Activated CD4-positive, alpha-beta T cell treated with anti-CD3 and anti-CD28 coated beads for 36 hours (primary cell): ENCODE data around the gene MRPL28. TPM values are rescaled to one million over a fixed set of nuclear protein-coding genes. Genes with fewer than 3 reads are reported as not detected.
"Not testable (repeated sequence)": the region's sequence is repeated elsewhere in the genome, so short reads cannot be mapped to it uniquely, and the experiment has no call there.

ENCODE experiments used
- ATAC-seq: fragments of 200-7000 bp; cut with Tn5 transposase; one replicate; pipeline ENCODE4 v1.10.0; 2021; ENCODE audit warnings: mild to moderate bottlenecking, moderate library complexity
- CTCF ChIA-PET: fragments of 350-600 bp; sonication (Branson Sonifier 250); formaldehyde crosslinking; loops from one replicate; lab custom pipeline; 2021; ENCODE audit warnings: antibody characterized with exemption; lab: Charles Lee
- POLR2A ChIA-PET: fragments of 350-600 bp; sonication (Branson Sonifier 250); formaldehyde crosslinking; loops from one replicate; lab custom pipeline; 2021; ENCODE audit warnings: antibody characterized with exemption, inconsistent platforms; lab: Charles Lee
- DNase-seq: peaks from one replicate; pipeline ENCODE4 v3.0.0-alpha.2; 2020
- H3K27ac Mint-ChIP-seq: one replicate; pipeline ENCODE4 v1.8.0; 2021; ENCODE audit warnings: mixed read lengths
- H3K27me3 Mint-ChIP-seq: one replicate; pipeline ENCODE4 v1.8.0; 2021; ENCODE audit warnings: mixed read lengths
- H3K36me3 Mint-ChIP-seq: one replicate; pipeline ENCODE4 v1.8.0; 2021; ENCODE audit warnings: low read depth, mixed read lengths
- H3K4me1 Mint-ChIP-seq: one replicate; pipeline ENCODE4 v1.8.0; 2021; ENCODE audit warnings: mixed read lengths
- H3K4me3 Mint-ChIP-seq: one replicate; pipeline ENCODE4 v1.8.0; 2021; ENCODE audit warnings: mild to moderate bottlenecking, moderate library complexity, mixed read lengths
- H3K9me3 Mint-ChIP-seq: one replicate; pipeline ENCODE4 v1.8.0; 2021; ENCODE audit warnings: low read depth, mixed read lengths
- intact Hi-C, 2 experiments: fragments of 100-400 bp; cut with DNase I in 1 of 2; cut with micrococcal nuclease in 1 of 2; formaldehyde crosslinking; loops; one replicate each; pipeline versions ENCODE4 v1.14.2 to v1.15.1; 2022 to 2024; cut with DNase I, micrococcal nuclease
- total RNA-seq, 2 experiments: library from RNA; stranded (reverse); gene quantifications; one replicate each; pipeline ENCODE4 v1.2.3, GENCODE V29; 2021

MRPL28 gene
- total RNA-seq, 2 experiments from 2014 or later, result 90.2 to 94.4 TPM

- POLR2A ChIA-PET, result no interaction called here
- no peak for ATAC-seq
- intact Hi-C loops, result no loop called here
- Mint-ChIP-seq H3K4me1 (peaks cover 76% of the 10 kb centered on the region), H3K27ac (no peak overlapping the region), H3K4me3 (no peak overlapping the region), H3K27me3 (no peaks in the 10 kb centered on the region), H3K36me3 (peaks cover 34% of the 10 kb centered on the region), H3K9me3 (no peaks in the 10 kb centered on the region)
- DNase-seq, result no peak
- CTCF ChIA-PET, result no interaction called here
Observed at GRCh38 chr16:346587-346986, 23.8 kb downstream of the MRPL28 start.

- Mint-ChIP-seq H3K4me1 (peaks cover 75% of the 10 kb centered on the region), H3K27me3 (no peaks in the 10 kb centered on the region), H3K27ac (no peak overlapping the region), H3K4me3 (no peak overlapping the region), H3K36me3 (peaks cover 34% of the 10 kb centered on the region), H3K9me3 (no peaks in the 10 kb centered on the region)
- peak; percentile 45 for DNase-seq
- intact Hi-C loops, result no loop called here
- POLR2A ChIA-PET, result interaction anchor here (0.6 kb wide), 1 partner anchor 50 kb away, joined by 5 read pairs; no protein-coding TSS in a partner anchor
- CTCF ChIA-PET, result interaction anchor here (0.7 kb wide), 1 partner anchor 381 kb away, joined by 3 read pairs; the partner anchor contains the start of gene CCDC78
- ATAC-seq, result peak; percentile 70
Observed at GRCh38 chr16:345772-346171, 24.6 kb downstream of the MRPL28 start.

GRCh38 chr16:342455-343213 lies 27.7 kb downstream of the MRPL28 start:
- no peak for DNase-seq
- H3K9me3 Mint-ChIP-seq, result no peaks in the 10 kb centered on the region
- no peak for ATAC-seq
- peak overlapping the region; percentile 23 for H3K27ac Mint-ChIP-seq
- ChIA-PET CTCF (interaction anchor here (0.6 kb wide), 1 partner anchor 403 kb away, joined by 4 read pairs; no protein-coding TSS in a partner anchor), POLR2A (interaction anchor here (0.6 kb wide), 1 partner anchor 30 kb away, joined by 3 read pairs; no protein-coding TSS in a partner anchor)
- H3K36me3 Mint-ChIP-seq, result peaks cover 34% of the 10 kb centered on the region
- intact Hi-C loops, result no loop called here
- peaks cover 74% of the 10 kb centered on the region for H3K4me1 Mint-ChIP-seq
- H3K27me3 Mint-ChIP-seq, result no peaks in the 10 kb centered on the region
- no peak overlapping the region for H3K4me3 Mint-ChIP-seq

- ChIA-PET POLR2A (interaction anchor here (0.6 to 0.8 kb wide), 3 partner anchors 31 to 114 kb away, joined by 3 to 4 read pairs (median 3); no protein-coding TSS in a partner anchor), CTCF (interaction anchor here (0.6 kb wide), 1 partner anchor 89 kb away, joined by 3 read pairs; no protein-coding TSS in a partner anchor)
- intact Hi-C loops, ATAC-seq, H3K27me3 Mint-ChIP-seq, DNase-seq, H3K9me3 Mint-ChIP-seq, H3K4me3 Mint-ChIP-seq, H3K27ac Mint-ChIP-seq: not testable (repeated sequence)
- Mint-ChIP-seq H3K36me3 (peaks cover 30% of the 10 kb centered on the region), H3K4me1 (peaks cover 69% of the 10 kb centered on the region)
Observed at GRCh38 chr16:341974-342336, 28.4 kb downstream of the MRPL28 start.

- H3K27ac Mint-ChIP-seq, intact Hi-C loops, ATAC-seq, DNase-seq, H3K9me3 Mint-ChIP-seq, H3K27me3 Mint-ChIP-seq, H3K4me3 Mint-ChIP-seq: not testable (repeated sequence)
- POLR2A ChIA-PET, result interaction anchor here (0.6 to 0.8 kb wide), 3 partner anchors 32 to 113 kb away, joined by 3 to 4 read pairs (median 3); no protein-coding TSS in a partner anchor
- Mint-ChIP-seq H3K36me3 (peaks cover 29% of the 10 kb centered on the region), H3K4me1 (peaks cover 65% of the 10 kb centered on the region)
- CTCF ChIA-PET, result interaction anchor here (0.6 to 0.8 kb wide), 2 partner anchors 90 to 158 kb away, joined by 3 read pairs; no protein-coding TSS in a partner anchor
Observed at GRCh38 chr16:341095-341973, 29.0 kb downstream of the MRPL28 start.

- Mint-ChIP-seq H3K4me3 (no peak overlapping the region), H3K36me3 (peaks cover 23% of the 10 kb centered on the region), H3K27ac (peak overlapping the region; percentile 39), H3K27me3 (no peaks in the 10 kb centered on the region), H3K4me1 (peaks cover 64% of the 10 kb centered on the region), H3K9me3 (no peaks in the 10 kb centered on the region)
- DNase-seq (no peak), ATAC-seq (no peak)
- ChIA-PET CTCF (interaction anchor here (0.6 to 0.8 kb wide), 3 partner anchors 8 to 366 kb away, joined by 3 read pairs; no protein-coding TSS in a partner anchor), POLR2A (no interaction called here)
- intact Hi-C loops, result no loop called here
Observed at GRCh38 chr16:340370-341091, 29.8 kb downstream of the MRPL28 start.

GRCh38 chr16:339680-340079 lies 30.7 kb downstream of the MRPL28 start:
- ChIA-PET POLR2A (no interaction called here), CTCF (no interaction called here)
- Mint-ChIP-seq H3K36me3 (peaks cover 16% of the 10 kb centered on the region), H3K27ac (peak overlapping the region; percentile 39), H3K4me1 (peaks cover 62% of the 10 kb centered on the region), H3K27me3 (no peaks in the 10 kb centered on the region), H3K4me3 (no peak overlapping the region), H3K9me3 (no peaks in the 10 kb centered on the region)
- ATAC-seq (no peak), DNase-seq (no peak)
- intact Hi-C loops, result no loop called here

GRCh38 chr16:337975-338575 lies 32.3 kb downstream of the MRPL28 start:
- Mint-ChIP-seq H3K36me3 (peaks cover 11% of the 10 kb centered on the region), H3K9me3 (no peaks in the 10 kb centered on the region), H3K4me1 (peaks cover 63% of the 10 kb centered on the region), H3K27me3 (no peaks in the 10 kb centered on the region), H3K4me3 (no peak overlapping the region), H3K27ac (no peak overlapping the region)
- CTCF ChIA-PET, result interaction anchor here (1.4 to 1.6 kb wide), 2 partner anchors 11 to 13 kb away, joined by 4 to 5 read pairs; no protein-coding TSS in a partner anchor
- DNase-seq (no peak), ATAC-seq (no peak)
- POLR2A ChIA-PET, result interaction anchor here (0.6 to 0.7 kb wide), 3 partner anchors 13 to 765 kb away, joined by 3 to 5 read pairs (median 4); no protein-coding TSS in a partner anchor
- intact Hi-C loops, result no loop called here

GRCh38 chr16:337437-337836 lies 32.9 kb downstream of the MRPL28 start:
- CTCF ChIA-PET, result interaction anchor here (0.9 to 1.6 kb wide), 5 partner anchors 11 to 219 kb away, joined by 3 to 5 read pairs (median 3); no protein-coding TSS in a partner anchor
- no peak for ATAC-seq
- no peak overlapping the region for H3K27ac Mint-ChIP-seq
- H3K4me3 Mint-ChIP-seq, result no peak overlapping the region
- no peaks in the 10 kb centered on the region for H3K27me3 Mint-ChIP-seq
- H3K36me3 Mint-ChIP-seq, result peaks cover 8% of the 10 kb centered on the region
- intact Hi-C loops, result no loop called here
- DNase-seq, result no peak
- POLR2A ChIA-PET, result interaction anchor here (0.7 kb wide), 1 partner anchor 766 kb away, joined by 4 read pairs; no protein-coding TSS in a partner anchor
- no peaks in the 10 kb centered on the region for H3K9me3 Mint-ChIP-seq
- H3K4me1 Mint-ChIP-seq, result peaks cover 60% of the 10 kb centered on the region

- CTCF ChIA-PET, result interaction anchor here (0.8 kb wide), 1 partner anchor 14 kb away, joined by 3 read pairs; no protein-coding TSS in a partner anchor
- ATAC-seq (no peak), DNase-seq (no peak)
- intact Hi-C loops, result no loop called here
- Mint-ChIP-seq H3K27me3 (no peaks in the 10 kb centered on the region), H3K9me3 (no peaks in the 10 kb centered on the region), H3K36me3 (peaks cover 4% of the 10 kb centered on the region), H3K4me3 (no peak overlapping the region), H3K4me1 (peaks cover 58% of the 10 kb centered on the region), H3K27ac (no peak overlapping the region)
- POLR2A ChIA-PET, result interaction anchor here (0.7 kb wide), 1 partner anchor 96 kb away, joined by 8 read pairs; no protein-coding TSS in a partner anchor
Observed at GRCh38 chr16:336269-336668, 34.1 kb downstream of the MRPL28 start.
